NCI-H146 treated with DMSO at 0.1 percent for 48 hours (cell line): ENCODE measurements around the gene CAMTA1.

ENCODE experiments used
- DNase-seq: peaks from one replicate; lab custom pipeline; 2025; ENCODE audit not compliant: unreplicated experiment; lab: John Stamatoyannopoulos, UW

CAMTA1 gene

GRCh38 chr1:6776389-6776788, 8.9 kb upstream of the CAMTA1 start:
- DNase-seq: no peak

DNA sequence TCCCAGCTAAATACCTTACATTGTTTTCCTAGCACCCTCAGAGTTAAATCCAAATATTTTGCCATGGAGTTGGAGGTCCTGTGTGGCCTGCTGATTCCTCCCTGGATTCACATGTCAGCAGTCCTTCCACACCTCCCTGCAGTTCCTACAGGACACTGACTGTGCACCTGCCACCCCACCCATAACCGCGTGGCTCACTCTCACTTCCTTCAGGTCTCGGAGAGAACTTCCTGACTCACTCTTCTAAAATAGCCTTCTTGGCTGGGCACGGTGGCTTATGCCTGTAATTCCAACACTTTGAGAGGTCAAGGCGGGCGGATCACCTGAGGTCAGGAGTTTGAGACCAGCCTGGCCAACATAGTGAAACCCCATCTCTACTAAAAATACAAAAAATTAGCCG, 8.4 kb upstream of the CAMTA1 start:
- no peak for DNase-seq

DNA sequence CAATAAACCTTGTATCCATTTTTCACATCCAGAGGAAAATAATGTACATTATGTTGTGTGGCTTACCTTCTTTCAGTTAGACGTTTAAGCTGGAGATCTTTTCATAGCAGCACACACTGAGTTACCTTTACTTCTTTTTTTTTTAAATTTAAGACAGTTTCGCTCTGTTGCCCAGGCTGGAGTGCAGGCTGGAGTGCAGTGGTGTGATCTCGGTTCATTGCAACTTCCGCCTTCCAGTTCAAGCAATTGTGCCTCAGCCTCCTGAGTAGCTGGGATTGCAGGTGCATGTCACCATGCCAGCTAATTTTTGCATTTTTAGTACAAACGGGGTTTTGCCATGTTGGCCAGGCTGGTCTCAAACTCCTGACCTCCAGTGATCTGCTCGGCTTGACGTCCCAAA, 7.4 kb upstream of the CAMTA1 start:
- DNase-seq: no peak

- DNase-seq: no peak
Observed at GRCh38 chr1:6779089-6779805, 6.0 kb upstream of the CAMTA1 start.

- no peak for DNase-seq
Observed at GRCh38 chr1:6782151-6782550, 3.1 kb upstream of the CAMTA1 start.

GRCh38 chr1:6783221-6783620, 2.0 kb upstream of the CAMTA1 start:
- no peak for DNase-seq

DNA sequence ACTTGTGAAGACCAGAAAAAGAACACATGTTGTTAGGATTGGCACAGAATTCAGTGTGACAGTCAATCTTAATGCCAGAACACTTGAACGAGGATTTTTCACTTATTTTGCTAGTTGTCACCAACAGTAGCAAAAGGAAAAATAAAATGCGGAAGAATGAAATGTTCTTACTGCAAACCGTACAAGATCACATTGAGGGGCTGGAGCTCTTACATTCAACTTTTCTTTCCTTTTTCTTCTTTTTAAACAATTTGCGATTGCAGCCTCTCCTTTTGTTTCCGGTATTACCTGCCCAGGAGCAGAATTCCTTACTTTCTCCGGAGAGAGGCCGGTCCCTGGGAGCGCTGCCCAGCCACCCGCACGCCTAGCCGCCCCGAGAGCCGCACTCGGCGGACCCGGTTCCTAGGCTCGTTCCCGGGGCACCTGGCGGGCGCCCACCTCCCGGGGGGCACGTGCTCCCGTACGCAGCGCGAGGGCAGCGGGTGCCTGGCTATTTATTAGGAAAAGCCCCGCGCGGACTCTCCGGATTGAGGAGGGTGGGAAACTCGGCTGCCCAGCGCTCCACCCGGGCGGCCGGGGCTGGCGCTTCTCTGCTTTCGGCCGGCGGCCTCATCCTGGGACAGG, 1.2 kb upstream of the CAMTA1 start:
- DNase-seq: no peak

- peak; percentile 97 for DNase-seq
Observed at GRCh38 chr1:6784560-6785317, 515 bp upstream of the CAMTA1 start.

DNA sequence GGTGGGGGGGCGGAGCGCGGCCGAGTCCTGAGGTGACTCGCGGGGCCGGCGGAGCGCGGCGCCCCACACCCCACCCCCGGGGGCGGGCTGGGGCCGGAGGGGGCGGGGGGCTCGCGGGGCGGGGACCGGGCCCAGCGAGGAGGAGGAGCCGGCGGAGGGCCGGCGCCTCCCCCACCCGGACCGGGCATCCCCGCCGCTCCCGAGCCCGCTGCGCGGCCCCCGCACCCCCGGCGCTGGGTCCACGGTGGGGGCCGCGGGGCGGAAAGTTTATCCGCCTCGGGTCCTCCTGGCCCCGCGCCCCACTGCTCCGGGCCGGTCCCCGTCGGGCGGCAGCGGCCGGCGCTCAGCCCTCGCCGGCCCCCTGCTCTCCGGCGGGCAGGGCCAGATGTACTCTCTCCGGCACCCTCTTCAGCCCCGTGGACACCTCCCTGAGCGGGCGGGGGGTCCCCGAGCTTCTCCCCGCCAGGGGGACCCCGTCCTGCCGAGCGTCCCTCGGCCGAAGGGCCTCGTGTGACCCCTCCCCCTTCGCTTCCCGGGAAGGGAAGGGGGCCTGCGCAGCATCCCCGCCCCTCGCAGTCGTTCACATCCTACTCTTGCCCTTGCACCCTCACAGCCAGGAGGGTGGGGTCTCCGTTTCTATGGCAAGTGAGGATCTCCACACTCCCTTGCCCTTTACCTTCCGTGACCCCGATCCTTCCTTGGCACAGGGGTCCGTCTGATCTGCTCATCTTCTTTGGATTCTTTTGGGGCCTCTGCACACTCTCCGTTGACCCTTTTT, 663 bp downstream of the CAMTA1 start:
- DNase-seq: no peak

- DNase-seq: no peak
Observed at GRCh38 chr1:6788946-6789345, 3.7 kb downstream of the CAMTA1 start.

- DNase-seq: no peak
Observed at GRCh38 chr1:6790146-6790545, 4.9 kb downstream of the CAMTA1 start.

DNA sequence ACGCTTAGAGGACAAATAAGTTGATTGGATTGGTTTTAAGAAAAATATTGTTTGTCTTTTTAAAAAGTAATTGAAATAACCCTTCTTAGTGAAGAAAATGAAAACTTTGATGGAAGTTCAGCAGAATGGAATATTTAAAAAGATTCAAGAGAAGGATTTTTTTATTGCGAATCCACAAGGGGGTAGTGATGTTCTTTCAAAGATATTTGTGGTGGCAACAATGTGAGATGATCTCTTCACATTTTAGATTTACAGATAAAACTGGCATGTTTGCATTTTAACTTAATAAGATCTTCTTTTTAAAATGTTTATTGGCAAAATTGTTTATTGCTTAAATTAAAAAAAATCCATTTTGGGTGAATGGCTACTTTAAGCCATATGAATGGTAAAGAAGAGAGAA, 8.9 kb downstream of the CAMTA1 start:
- DNase-seq: no peak

- DNase-seq: no peak
Observed at GRCh38 chr1:6795203-6795602, 9.9 kb downstream of the CAMTA1 start.

GRCh38 chr1:6795661-6796060, 10.4 kb downstream of the CAMTA1 start:
- no peak for DNase-seq

DNA sequence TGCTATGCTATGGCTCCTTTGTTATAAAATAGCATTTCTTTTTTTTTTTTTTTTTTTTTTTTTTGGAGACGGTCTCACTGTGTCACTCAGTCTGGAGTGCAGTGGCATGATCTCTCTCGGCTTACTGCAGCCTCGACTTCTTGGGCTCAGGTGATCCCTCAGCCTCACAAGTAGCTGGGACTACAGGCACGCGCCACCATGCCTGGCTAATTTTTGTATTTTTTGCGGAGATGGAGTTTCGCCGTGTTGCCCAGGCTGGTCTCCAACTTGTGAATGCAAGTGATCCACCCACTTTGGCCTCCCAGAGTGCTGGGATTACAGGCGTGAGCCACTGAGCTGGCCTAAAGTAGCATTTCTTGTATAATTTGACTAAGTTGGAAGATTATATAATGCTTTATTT, 10.8 kb downstream of the CAMTA1 start:
- DNase-seq: no peak

GRCh38 chr1:6799499-6799898, 14.2 kb downstream of the CAMTA1 start:
- DNase-seq: no peak

- no peak for DNase-seq
Observed at GRCh38 chr1:6800745-6801144, 15.5 kb downstream of the CAMTA1 start.

GRCh38 chr1:6801199-6801598, 15.9 kb downstream of the CAMTA1 start:
- no peak for DNase-seq

DNA sequence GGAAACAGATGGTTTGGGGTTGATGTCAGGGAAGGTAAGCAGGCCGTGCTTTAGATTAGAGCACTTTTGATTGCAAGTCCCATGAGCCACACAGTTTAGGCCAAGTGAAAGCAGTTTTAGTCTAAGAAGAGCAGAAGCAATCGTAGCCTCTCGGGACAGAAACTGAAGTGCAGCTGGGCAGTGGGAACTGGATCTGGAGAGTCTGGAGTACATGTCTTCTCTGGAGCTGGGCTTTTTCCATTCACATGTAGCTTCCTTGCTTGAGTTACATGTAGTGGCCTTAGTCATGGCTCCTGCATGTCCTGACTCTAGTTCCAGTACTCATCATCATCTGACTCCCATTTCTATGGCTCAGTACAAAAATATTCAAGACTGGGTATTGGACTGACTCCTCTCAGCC, 16.7 kb downstream of the CAMTA1 start:
- no peak for DNase-seq

- DNase-seq: no peak
Observed at GRCh38 chr1:6802454-6802853, 17.2 kb downstream of the CAMTA1 start.

GRCh38 chr1:6802893-6803292, 17.6 kb downstream of the CAMTA1 start:
- DNase-seq: no peak
